GM13976 (cell line): ENCODE data around the gene DNAJC15.

Experiments used
- DNase-seq: peaks from one replicate; pipeline ENCODE4 v3.0.0; 2012; ENCODE audit warnings: low spot score
- in situ Hi-C: fragments of 300-500 bp; cut with MboI; formaldehyde crosslinking; loops from one replicate; pipeline ENCODE4 v1.12.0; 2022; ENCODE audit warnings: low sequenced_read_pairs, mixed read lengths, inconsistent platforms; ENCODE audit not compliant: unreplicated experiment
- TF ChIP-seq, protein P1 (sequence below): IDR thresholded peaks from 2 replicates; pipeline ENCODE4 v1.5.1; 2012; ENCODE audit warnings: borderline replicate concordance, mild to moderate bottlenecking; ENCODE audit not compliant: insufficient read depth; ENCODE audit errors: extremely low read depth, missing control alignments, control extremely low read depth

Gene DNAJC15

DNA sequence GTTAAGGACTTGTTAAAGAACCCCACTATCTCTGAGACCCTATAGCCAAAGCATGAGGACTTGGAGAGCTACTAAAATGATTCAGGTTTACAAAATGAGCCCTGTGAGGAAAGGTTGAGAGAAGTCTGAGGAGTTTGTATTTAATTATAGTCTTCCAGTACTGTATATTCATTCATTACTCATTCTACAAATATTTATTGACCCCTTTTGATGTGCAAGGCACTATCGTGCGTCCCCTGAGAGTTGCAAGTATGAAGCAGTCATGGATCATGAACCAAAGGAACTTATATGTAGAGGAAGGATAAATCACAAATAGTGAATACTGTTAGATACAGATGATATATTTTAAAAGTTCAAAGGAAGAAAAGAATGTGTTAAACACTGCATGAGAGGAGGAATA lies 84.4 kb downstream of the DNAJC15 start:
- in situ Hi-C loops: no loop called here
- no peak for DNase-seq
- TF ChIP-seq, protein P1, sequence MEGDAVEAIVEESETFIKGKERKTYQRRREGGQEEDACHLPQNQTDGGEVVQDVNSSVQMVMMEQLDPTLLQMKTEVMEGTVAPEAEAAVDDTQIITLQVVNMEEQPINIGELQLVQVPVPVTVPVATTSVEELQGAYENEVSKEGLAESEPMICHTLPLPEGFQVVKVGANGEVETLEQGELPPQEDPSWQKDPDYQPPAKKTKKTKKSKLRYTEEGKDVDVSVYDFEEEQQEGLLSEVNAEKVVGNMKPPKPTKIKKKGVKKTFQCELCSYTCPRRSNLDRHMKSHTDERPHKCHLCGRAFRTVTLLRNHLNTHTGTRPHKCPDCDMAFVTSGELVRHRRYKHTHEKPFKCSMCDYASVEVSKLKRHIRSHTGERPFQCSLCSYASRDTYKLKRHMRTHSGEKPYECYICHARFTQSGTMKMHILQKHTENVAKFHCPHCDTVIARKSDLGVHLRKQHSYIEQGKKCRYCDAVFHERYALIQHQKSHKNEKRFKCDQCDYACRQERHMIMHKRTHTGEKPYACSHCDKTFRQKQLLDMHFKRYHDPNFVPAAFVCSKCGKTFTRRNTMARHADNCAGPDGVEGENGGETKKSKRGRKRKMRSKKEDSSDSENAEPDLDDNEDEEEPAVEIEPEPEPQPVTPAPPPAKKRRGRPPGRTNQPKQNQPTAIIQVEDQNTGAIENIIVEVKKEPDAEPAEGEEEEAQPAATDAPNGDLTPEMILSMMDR: no peak

DNA sequence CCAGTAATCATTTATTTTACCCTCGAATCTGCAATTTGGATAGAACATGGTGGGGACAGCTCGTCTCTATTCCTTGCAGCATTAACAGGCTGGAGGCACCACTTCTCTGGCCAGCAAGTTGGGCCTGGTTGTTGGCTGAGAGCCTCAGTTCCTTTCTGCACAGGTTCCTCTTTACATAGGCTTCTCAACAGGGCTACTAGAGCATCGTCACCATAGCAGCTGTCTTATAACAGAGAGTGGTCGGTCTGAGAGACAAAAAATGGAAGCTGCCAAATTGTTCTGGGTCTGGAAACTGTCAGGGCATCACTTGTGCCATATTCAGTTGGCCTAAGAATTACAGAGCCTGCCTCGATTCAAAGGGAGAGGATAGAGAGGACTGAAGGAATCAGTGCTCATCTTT lies 86.7 kb downstream of the DNAJC15 start:
- in situ Hi-C loops: no loop called here
- TF ChIP-seq, protein P1: no peak
- no peak for DNase-seq

- in situ Hi-C loops: no loop called here
- TF ChIP-seq, protein P1: no peak
Measured at GRCh38 chr13:43110658-43111057, 87.3 kb downstream of the DNAJC15 start.

GRCh38 chr13:43111559-43112400 lies 88.4 kb downstream of the DNAJC15 start:
- DNase-seq: no peak
- in situ Hi-C loops: no loop called here
- TF ChIP-seq, protein P1: no peak

More at GRCh38 chr13:43110658-43111057, 87.3 kb downstream of the DNAJC15 start:
- no peak for DNase-seq

- DNase-seq: no peak
- in situ Hi-C loops: no loop called here
- TF ChIP-seq, protein P1: no peak
Measured at GRCh38 chr13:43113603-43114002, 90.2 kb downstream of the DNAJC15 start.

GRCh38 chr13:43114504-43114903 lies 91.1 kb downstream of the DNAJC15 start:
- no peak for DNase-seq
- TF ChIP-seq, protein P1: no peak
- in situ Hi-C loops: no loop called here

DNA sequence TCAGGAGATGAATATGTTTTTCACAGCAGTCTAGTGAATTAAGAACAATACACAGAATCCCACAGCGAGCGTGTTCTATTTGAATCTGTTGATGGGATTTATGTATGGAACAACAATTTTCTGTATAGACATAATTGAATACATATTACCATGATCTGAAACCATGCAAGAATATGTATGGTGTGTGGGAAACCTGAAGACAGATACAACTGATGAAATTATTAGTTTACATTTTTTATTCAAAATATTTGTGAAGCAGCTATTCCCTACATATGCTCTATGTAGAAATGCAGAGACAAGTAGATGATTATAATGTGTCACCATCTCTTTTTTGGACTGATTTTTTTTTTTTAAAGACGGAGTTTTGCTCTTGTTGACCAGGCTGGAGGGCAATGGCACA lies 91.8 kb downstream of the DNAJC15 start:
- in situ Hi-C loops: no loop called here
- DNase-seq: no peak
- TF ChIP-seq, protein P1: no peak
